ENCODE data around the gene PTTG1IP2.

GRCh38 chr7:90453259-90453891, 16.1 kb upstream of the PTTG1IP2 start:
- TF ChIP-seq, protein P1, sequence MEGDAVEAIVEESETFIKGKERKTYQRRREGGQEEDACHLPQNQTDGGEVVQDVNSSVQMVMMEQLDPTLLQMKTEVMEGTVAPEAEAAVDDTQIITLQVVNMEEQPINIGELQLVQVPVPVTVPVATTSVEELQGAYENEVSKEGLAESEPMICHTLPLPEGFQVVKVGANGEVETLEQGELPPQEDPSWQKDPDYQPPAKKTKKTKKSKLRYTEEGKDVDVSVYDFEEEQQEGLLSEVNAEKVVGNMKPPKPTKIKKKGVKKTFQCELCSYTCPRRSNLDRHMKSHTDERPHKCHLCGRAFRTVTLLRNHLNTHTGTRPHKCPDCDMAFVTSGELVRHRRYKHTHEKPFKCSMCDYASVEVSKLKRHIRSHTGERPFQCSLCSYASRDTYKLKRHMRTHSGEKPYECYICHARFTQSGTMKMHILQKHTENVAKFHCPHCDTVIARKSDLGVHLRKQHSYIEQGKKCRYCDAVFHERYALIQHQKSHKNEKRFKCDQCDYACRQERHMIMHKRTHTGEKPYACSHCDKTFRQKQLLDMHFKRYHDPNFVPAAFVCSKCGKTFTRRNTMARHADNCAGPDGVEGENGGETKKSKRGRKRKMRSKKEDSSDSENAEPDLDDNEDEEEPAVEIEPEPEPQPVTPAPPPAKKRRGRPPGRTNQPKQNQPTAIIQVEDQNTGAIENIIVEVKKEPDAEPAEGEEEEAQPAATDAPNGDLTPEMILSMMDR (IDR thresholded peaks at IDR 0.05; ENCODE audit: insufficient read depth, low read depth, low read length) = no peak
- TF ChIP-seq EZH2 (IDR thresholded peaks at IDR 0.05; ENCODE audit: insufficient read depth, low read length) = no peak

All from astrocyte (in vitro differentiated cells and primary cell).